Spleen (tissue), 11 donors: ENCODE results near the gene RMRP. TPM values are rescaled to one million over a fixed set of nuclear protein-coding genes. Genes with fewer than 3 reads are reported as not detected.
A peak's percentile ranks its signal among the peaks of the same experiment; 100 is the strongest.

Experiments
- DNase-seq: peaks from one replicate; pipeline ENCODE4 v3.0.0-alpha.2; 2020
- H3K27ac ChIP-seq, 8 donors: fragments of 200-600 bp; sonication (generic) in 7 of 8; 1 replicate in 4 of 8; 2 replicates in 4 of 8; pipeline versions ENCODE4 v1.5.0 to v1.8.0; 2016 to 2021; ENCODE audit warnings: inconsistent platforms in 4 of 8, mild to moderate bottlenecking in 4 of 8, moderate library complexity in 1 of 8
- H3K27me3 ChIP-seq, 7 donors: fragments of 200-600 bp; sonication (generic) in 6 of 7; replicated peaks in 1 of 7; 1 replicate in 4 of 7; 2 replicates in 3 of 7; pipeline versions ENCODE4 v1.5.0 to v1.8.0; 2016 to 2021; ENCODE audit warnings: inconsistent platforms in 3 of 7, mild to moderate bottlenecking in 1 of 7
- H3K36me3 ChIP-seq, 6 donors: fragments of 200-600 bp; sonication (generic) in 5 of 6; 1 replicate in 4 of 6; 2 replicates in 2 of 6; pipeline versions ENCODE4 v1.5.0 to v1.8.0; 2016 to 2021; ENCODE audit warnings: inconsistent platforms in 2 of 6
- H3K4me1 ChIP-seq, 6 donors: fragments of 200-600 bp; sonication (generic) in 5 of 6; 1 replicate in 3 of 6; 2 replicates in 3 of 6; pipeline versions ENCODE4 v1.5.0 to v1.8.0; 2016 to 2021; ENCODE audit warnings: inconsistent platforms in 3 of 6
- H3K4me3 ChIP-seq, 8 donors: fragments of 200-600 bp; sonication (generic) in 7 of 8; 1 replicate in 4 of 8; 2 replicates in 4 of 8; pipeline versions ENCODE4 v1.5.0 to v1.8.0; 2016 to 2021; ENCODE audit warnings: inconsistent platforms in 4 of 8, mild to moderate bottlenecking in 4 of 8, moderate library complexity in 2 of 8
- H3K9me3 ChIP-seq, 8 donors: fragments of 200-600 bp; sonication (generic) in 7 of 8; 1 replicate in 4 of 8; 2 replicates in 4 of 8; pipeline versions ENCODE4 v1.5.0 to v1.8.0; 2016 to 2021; ENCODE audit warnings: inconsistent platforms in 4 of 8
- POLR2A ChIP-seq, 3 donors: fragments of 450-650 bp; IDR thresholded peaks; one replicate each; pipeline ENCODE4 v1.5.1; 2017; ENCODE audit warnings: antibody characterized with exemption in 3 of 3, mild to moderate bottlenecking in 1 of 3
- POLR2AphosphoS5 ChIP-seq, 3 donors: sonication (generic); formaldehyde crosslinking; IDR thresholded peaks; one replicate each; pipeline ENCODE4 v1.5.1; 2017; ENCODE audit warnings: antibody characterized with exemption in 3 of 3
- WGBS, 5 donors: extraction: QIAGEN DNeasy Blood & Tissue Kit in 3 of 5; methylation state at CpG; one replicate each; pipeline versions ENCODE4 v1.1.5 to v1.1.7; 2013 to 2018; 5-methylcytosine and 5-hydroxymethylcytosine counted together
- intact Hi-C: fragments of 100-400 bp; cut with DNase I; formaldehyde crosslinking; loops from one replicate; pipeline ENCODE4 v1.15.0; 2023; ENCODE audit warnings: low total_unique reads
- polyA plus RNA-seq, 3 donors: library from polyadenylated mRNA; stranded (reverse); fragments of 200-250 nt; gene quantifications; one replicate each; pipeline ENCODE4 v1.2.1, GENCODE V29; 2013
- total RNA-seq, 7 donors: library from RNA; depleted of rRNA in 3 of 7; stranded (reverse); fragments of >200 nt in 3 of 7; fragmentation: NEBNext Ultra II Directional in 4 of 7; extraction: Animal tissue kit (Norgen Biotek cat#: 25700) in 4 of 7; gene quantifications; one replicate each; pipeline versions ENCODE4 v1.1.0 to v1.2.1, GENCODE V29; 2016 to 2021
- TF ChIP-seq, protein P1 (sequence below), 11 experiments: fragments of 200-600 bp in 7 of 11; fragments of 450-650 bp in 4 of 11; sonication (generic) in 4 of 11; IDR thresholded peaks in 8 of 11; conservative IDR thresholded peaks in 3 of 11; 1 replicate in 7 of 11; 2 replicates in 4 of 11; pipeline versions ENCODE4 v1.4.0 to v1.8.0; 2016 to 2021; ENCODE audit warnings: antibody characterized with exemption in 11 of 11, inconsistent platforms in 4 of 11, mild to moderate bottlenecking in 1 of 11
- donor health status: healthy with polysubstance abuse.
- donor health status: DM: no; HTN: no; CAD: no; lungs with moderate emphysema.
- donor health status: DM: no; HTN: no; CAD: no.
- donor health status: Bipolar disorder and iron deficiency.
- donor health status: healthy.
- donor health status: DM: no; HTN: no; CAD: no.
- donor health status: DM: yes; HTN: yes; CAD: no.

RMRP gene
- total and polyA plus RNA-seq, 10 donors = 42.1 to 28,996 (median 10,652) TPM; not detected in 1

DNA sequence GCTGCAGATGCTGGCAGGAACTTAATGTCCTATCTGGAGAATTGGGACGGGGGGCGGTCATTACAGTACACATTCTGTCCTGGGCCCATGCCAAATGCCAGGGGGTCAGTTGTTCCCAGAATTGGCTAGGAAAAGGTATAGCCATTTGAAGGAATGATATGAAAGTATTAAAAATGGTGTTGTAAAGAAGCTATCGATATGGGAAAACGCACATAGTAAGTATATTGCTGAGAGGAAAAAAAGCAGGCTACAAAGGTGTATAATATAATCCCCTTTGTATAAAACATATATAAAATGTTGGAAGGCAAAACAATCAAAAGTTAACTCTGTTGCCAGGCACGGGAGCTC, 7.6 kb upstream of the RMRP start:
- Histone ChIP-seq H3K36me3 (peaks cover 0 to 23% (median 9%) of the 10 kb centered on the region in 6 donors), H3K9me3 (no peaks in the 10 kb centered on the region), H3K27ac (peak overlapping the region in 6 of 8 donors; percentile 62 to 97 (median 78)), H3K4me1 (peaks cover 20 to 64% (median 52%) of the 10 kb centered on the region in 6 donors), H3K27me3 (no peaks in the 10 kb centered on the region), H3K4me3 (peak overlapping the region; percentile 34 to 81 (median 58))
- WGBS, 5 donors = 17 to 23% (median 21%) methylated on average over 5 of the region's 5 CpGs
- no peak for DNase-seq
- intact Hi-C loops = loop anchor here (10.0 kb wide), 1 partner anchor 61 kb away; the partner anchor contains the start of gene TESK1
- TF ChIP-seq POLR2AphosphoS5 (IDR thresholded peaks at IDR 0.05) (no peak), POLR2A (IDR thresholded peaks at IDR 0.05) (no peak)
- TF ChIP-seq, protein P1, sequence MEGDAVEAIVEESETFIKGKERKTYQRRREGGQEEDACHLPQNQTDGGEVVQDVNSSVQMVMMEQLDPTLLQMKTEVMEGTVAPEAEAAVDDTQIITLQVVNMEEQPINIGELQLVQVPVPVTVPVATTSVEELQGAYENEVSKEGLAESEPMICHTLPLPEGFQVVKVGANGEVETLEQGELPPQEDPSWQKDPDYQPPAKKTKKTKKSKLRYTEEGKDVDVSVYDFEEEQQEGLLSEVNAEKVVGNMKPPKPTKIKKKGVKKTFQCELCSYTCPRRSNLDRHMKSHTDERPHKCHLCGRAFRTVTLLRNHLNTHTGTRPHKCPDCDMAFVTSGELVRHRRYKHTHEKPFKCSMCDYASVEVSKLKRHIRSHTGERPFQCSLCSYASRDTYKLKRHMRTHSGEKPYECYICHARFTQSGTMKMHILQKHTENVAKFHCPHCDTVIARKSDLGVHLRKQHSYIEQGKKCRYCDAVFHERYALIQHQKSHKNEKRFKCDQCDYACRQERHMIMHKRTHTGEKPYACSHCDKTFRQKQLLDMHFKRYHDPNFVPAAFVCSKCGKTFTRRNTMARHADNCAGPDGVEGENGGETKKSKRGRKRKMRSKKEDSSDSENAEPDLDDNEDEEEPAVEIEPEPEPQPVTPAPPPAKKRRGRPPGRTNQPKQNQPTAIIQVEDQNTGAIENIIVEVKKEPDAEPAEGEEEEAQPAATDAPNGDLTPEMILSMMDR (IDR thresholded peaks at IDR 0.05 in 8 of 11, conservative IDR thresholded peaks at IDR 0.05 in 3 of 11) = no peak

DNA sequence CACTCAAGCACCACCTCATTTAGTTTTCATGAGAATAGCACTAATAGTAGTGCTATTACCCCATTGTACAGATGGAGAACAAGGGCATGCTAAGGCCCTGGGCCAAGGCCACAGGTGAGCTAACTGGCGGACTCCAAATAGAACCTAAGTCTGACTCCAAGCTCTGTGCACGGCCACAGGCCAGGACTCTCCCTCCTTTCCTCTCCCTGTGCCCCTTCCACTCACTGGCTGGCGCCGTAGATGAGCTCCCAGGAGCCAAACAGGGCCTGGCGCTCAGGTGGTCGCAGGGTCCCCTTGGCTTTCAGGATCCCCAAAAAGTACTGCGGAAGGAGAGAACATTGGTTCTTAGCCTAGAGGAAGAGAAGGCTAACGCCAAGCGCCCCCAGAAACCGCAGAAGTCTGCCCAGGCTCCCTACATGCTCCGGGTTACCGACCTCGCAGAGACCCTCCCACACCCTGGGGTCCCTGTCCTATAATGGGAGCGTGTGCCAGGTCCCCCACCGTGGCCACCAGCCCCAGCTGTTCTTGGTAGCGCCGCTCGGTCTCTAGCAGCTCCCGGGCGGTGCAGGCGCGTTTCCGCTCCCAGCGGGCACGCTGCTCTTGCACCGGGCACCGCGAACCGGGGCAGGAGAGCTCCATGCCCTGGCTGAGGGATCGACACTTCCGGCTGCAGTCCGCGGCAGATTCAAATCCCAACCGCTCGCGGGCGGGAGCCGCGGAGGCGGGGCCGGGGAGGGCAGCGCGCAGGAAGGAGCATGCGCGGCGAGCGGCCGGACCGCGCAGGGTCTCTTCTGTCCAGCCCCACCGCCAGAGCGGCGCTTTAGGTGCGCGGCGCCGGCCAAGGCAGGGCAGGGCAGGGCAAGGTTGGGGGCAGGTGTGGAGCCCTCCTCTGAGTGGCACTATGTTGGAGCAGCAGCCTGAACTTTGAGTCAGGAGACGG, 7.0 kb upstream of the RMRP start, which contains the start of gene ARHGEF39:
ARHGEF39 (minus strand) TSS at position 665 of the 940 bp plus-strand sequence; CDS start at position 639, 26 bp downstream.
- DNase-seq = peak; percentile 92
- intact Hi-C loops = loop anchor here (10.0 kb wide), 1 partner anchor 60 kb away; the partner anchor contains the start of gene TESK1
- Histone ChIP-seq H3K27ac (peak within 1 kb of the TSS in 7 of 8 donors; percentile 62 to 97 (median 76)), H3K9me3 (no peaks in the 10 kb centered on the region), H3K36me3 (peaks cover 0 to 30% (median 13%) of the 10 kb centered on the region in 6 donors), H3K27me3 (no peaks in the 10 kb centered on the region), H3K4me3 (peak within 1 kb of the TSS; percentile 34 to 81 (median 58)), H3K4me1 (peaks cover 25 to 70% (median 58%) of the 10 kb centered on the region in 6 donors)
- no peak for TF ChIP-seq POLR2A (IDR thresholded peaks at IDR 0.05)
- TF ChIP-seq POLR2AphosphoS5 (IDR thresholded peaks at IDR 0.05) = peak; percentile 68 to 83 (median 76)
- TF ChIP-seq, protein P1 (IDR thresholded peaks at IDR 0.05 in 8 of 11, conservative IDR thresholded peaks at IDR 0.05 in 3 of 11) = peak in 2 of 11 experiments; percentile 16 to 19
- WGBS, 5 donors = 6 to 10% (median 8%) methylated on average over 38 to 58 of the region's 58 CpGs

DNA sequence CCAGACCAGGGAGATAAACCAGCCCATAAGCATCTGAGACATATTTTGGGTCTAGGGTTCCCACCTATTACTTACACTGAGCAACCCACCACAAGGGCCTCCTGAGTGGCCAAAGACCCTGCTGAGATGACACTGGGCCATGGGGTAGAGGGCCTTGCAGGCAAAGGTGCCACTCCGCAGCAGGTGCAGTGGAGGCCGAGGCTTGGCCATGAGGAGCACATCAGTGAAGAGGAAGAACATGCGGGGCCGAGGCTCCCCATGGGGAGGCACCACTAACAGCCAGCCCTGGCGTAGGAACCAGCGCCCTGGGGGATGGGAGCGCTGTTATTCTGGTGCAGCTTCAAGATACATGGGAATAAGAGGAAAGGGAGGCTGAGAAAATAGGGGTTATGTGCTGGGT, 4.6 kb upstream of the RMRP start:
- DNase-seq = no peak
- H3K4me3 ChIP-seq = no peak overlapping the region
- peaks cover 36 to 88% (median 72%) of the 10 kb centered on the region in 6 donors for H3K4me1 ChIP-seq
- 78 to 90% (median 83%) methylated on average over 6 to 7 of the region's 7 CpGs for WGBS, 5 donors
- H3K9me3 ChIP-seq = no peaks in the 10 kb centered on the region
- no peaks in the 10 kb centered on the region for H3K27me3 ChIP-seq
- peak overlapping the region in 7 of 8 donors; percentile 5 to 97 (median 62) for H3K27ac ChIP-seq
- intact Hi-C loops = loop anchor here (10.0 kb wide), 1 partner anchor 58 kb away; the partner anchor contains the start of gene TESK1
- TF ChIP-seq POLR2AphosphoS5 (IDR thresholded peaks at IDR 0.05) = no peak
- TF ChIP-seq POLR2A (IDR thresholded peaks at IDR 0.05) = no peak
- TF ChIP-seq, protein P1 (IDR thresholded peaks at IDR 0.05 in 8 of 11, conservative IDR thresholded peaks at IDR 0.05 in 3 of 11) = no peak
- peaks cover 0 to 32% (median 13%) of the 10 kb centered on the region in 6 donors for H3K36me3 ChIP-seq
